ENCODE measurements around the gene AGAP1.

AGAP1 gene

DNA sequence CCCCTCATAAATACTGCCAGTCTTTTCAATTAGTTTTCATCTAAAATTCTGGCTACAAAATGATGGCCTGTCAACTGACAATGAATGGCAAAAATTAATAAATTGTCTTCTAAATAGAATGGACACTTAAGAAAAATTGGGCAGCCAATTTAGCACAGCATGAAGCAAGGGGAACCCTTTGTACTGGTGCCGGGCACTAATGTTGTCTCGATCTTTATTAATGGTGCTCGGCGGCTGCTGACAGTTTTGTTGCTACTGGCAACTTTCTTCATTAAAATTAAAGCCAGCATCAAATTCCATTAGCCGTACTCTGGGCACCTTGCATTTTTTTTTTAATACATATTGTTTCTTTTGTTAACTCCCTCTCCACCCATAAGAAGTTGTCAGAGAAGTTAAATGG, 365.0 kb downstream of the AGAP1 start:
- no peak for DNase-seq

DNA sequence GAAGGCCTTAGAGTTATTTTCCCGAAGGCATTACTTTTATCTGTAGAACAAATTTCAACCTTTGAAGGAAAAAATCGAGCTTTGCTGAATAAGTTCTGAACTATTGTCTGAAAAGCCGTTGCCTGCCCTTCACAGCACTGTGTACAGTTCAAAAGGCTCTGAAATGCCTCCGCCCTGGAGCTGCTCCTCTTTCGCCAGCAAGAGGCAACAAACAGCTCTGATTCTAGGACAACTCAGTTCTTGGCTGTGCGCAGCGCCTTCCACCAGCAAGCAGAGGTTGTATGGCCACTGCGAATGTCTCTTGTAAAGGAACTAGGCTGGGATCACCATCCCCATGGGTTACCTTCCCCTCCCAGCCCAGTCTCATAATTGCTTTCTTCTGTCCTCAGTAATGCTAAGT, 365.8 kb downstream of the AGAP1 start:
- no peak for DNase-seq

DNA sequence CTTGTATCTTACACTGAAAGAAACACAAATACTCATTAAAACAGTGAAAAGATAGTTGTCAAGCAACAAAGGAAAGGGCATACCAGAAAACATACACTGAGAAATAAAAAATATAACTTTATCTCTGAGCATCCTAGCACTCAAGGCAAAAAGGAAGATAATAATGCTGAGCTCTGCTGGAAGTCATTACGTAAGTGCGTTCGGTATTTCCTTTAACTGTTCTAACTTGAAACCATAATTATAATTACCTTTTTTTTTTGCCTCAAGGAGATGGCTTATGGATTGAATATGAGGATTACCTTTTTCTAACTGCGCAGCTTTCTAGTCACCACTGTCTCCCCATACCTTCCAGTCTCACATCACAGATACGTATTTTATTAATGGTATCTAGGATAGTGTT, 366.3 kb downstream of the AGAP1 start:
- no peak for DNase-seq

DNA sequence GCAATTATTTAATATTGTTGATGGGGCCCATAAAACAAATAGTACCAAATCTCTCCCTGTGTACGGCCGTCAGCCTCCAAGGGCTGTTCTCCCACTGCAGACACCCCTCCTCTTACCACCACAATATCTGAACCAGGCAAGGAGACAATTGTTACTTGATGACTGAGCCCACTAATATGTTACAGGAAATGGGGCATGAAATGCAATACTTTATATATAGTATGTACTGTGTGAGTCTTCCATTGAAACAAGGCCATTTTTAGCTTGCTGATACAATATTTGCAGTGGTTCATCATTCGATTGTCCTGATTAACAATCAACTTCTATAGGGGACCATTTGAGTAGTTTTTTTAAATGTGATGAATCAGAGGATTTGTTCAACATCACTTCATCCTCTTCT, 367.0 kb downstream of the AGAP1 start:
- no peak for DNase-seq

DNA sequence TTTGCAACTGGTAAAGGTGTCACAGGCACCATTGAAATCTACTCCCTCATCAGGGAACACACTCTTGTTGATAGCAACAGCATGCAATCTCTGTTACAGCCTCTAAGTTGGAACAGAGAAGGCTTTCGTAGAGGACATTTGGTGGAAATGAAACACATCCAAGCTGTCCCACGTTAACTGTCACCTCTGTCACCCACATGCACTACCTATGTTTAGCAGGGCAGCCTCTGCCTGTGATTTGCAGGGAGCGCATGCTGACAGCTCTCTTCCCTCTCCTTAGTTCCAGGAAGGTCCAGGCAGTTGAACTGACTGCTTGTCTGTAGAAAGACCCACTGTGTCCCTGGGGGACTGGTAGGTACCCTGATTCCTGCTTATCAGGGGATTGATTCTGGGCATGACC, 367.5 kb downstream of the AGAP1 start:
- no peak for DNase-seq

- DNase-seq: no peak
Measured at GRCh38 chr2:235863414-235863813, 369.6 kb downstream of the AGAP1 start.

- no peak for DNase-seq
Measured at GRCh38 chr2:235864302-235864701, 370.5 kb downstream of the AGAP1 start.

- DNase-seq: no peak
Measured at GRCh38 chr2:235864733-235865515, 371.1 kb downstream of the AGAP1 start.

- no peak for DNase-seq
Measured at GRCh38 chr2:235866373-235866772, 372.5 kb downstream of the AGAP1 start.

- no peak for DNase-seq
Measured at GRCh38 chr2:235868224-235868623, 374.4 kb downstream of the AGAP1 start.

DNA sequence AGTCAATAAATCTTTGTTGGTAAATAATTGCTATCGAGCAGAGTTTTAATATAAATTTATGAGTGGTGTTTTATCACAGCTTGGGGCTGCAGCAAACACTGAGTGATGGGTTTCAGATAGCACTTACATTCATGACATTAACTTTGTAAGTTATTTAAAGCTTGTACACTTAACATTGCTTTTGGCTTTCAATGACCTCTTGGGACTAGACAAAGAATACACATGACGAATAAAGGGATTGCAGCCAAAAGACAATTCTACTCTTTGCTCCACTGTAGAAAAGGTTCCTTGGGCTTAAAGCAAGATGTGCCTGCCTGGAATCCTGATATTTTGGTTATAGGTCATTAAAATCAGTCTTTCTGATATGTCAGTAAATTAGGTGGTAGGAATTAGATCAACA, 374.8 kb downstream of the AGAP1 start:
- no peak for DNase-seq

DNA sequence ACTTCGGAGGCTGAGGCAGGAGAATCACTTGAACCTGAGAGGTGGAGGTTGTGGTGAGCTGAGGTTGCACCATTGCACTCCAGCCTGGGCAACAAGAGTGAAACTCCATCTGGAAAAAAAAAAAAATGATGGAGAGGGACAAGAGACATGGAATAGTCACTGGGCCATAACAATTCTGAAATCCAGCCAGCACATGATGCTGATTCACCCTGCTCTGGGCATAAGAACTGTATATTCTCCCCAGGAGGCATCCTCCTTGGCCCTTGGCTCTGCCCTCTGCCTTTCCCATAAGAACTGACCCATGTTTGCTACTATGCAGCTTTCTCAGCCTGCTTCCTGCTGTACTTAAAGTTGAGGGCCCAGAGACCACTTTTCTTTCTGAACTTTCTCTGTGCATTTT, 376.7 kb downstream of the AGAP1 start:
- no peak for DNase-seq

GRCh38 chr2:235876099-235876679, 382.3 kb downstream of the AGAP1 start:
- DNase-seq: no peak

DNA sequence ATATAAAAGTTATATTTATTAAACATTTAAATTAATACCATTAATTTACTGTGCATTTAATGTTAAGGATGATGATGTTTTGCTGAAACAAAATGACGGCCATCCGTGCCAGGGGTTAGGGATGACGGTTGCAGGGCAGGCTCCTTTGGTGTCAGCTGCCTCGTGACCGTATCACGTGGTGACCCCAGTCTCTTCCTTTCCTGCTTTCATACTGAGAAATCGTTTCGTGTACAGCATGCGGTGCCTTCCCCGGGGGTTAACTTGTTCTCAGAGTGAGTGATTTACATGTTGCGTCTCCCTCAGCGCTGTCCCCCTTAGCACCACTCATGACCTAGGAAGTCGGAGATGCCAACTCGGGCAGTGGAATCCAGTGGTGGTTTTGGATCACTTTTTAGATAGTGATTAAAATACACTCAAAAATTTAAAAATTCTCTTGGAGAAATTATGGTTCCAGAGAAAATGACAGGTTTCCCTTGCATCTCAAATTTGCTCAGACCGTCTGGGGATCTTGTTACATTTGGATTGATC, 383.5 kb downstream of the AGAP1 start:
- no peak for DNase-seq

GRCh38 chr2:235879116-235879515, 385.3 kb downstream of the AGAP1 start:
- no peak for DNase-seq

DNA sequence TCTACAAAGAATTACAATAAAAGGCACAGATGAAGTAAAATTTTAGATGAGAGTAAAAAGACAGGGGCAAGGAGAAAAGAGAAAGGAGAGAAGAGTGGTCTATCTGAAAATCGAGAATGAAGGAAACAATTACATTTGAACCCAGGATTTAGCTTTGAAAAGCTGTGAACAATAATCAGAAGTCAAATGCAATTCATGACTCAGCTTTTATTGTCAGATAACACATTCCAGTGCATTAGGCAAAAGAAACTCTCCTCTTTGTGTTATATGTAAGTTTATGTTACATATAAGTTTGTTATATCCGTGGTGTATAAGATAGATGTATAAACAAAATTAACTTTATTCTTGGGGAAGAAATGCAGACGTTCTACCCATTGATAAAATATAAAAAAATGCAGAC, 389.8 kb downstream of the AGAP1 start:
- DNase-seq: no peak

GRCh38 chr2:235889302-235889630, 395.4 kb downstream of the AGAP1 start:
- DNase-seq: no peak

DNA sequence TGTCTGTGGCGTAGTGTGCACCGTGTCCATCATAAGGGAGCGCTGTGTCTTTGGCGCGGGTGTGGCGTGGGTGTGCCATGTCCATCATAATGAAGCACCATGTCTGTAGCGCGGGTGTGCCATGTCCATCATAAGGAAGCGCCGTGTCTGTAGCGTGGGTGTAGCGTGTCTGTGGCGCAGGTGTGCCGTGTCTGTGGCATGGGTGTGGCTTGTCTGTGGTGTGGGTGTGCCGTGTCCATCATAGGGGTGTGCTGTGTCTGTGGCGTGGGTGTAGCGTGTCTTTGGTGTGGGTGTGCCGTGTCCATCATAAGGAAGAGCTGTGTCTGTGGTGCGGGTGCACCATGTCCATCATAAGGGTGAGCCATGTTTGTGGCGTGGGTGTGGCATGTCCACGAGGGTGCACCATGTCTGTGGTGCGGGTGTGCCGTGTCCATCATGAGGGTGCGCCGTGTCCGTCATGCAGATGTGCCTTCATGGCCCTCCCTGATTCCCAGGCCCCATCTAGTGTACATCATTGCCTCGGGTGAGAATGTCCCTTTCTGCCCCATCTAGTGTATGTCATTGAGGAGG, 399.4 kb downstream of the AGAP1 start:
- DNase-seq: no peak

DNA sequence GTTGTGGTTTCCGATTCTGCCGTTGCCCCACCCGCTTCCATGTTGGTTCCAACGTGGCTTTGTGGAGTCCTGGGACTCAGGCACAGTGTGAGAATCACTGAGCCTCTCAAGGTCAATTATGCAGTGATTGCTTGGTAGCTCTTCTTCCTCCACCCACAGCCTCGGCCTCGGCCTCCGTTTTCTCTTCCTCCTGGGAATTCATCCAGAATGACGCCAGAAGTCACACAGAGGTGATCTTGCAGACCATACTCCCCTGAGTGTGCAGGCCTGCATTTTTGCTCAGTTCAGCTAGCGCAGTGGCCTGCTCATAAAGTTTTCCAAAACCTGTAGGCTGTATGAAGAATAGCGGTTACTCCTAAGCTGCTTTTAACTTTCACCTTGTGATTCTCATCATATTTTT, 401.0 kb downstream of the AGAP1 start:
- DNase-seq: no peak

- DNase-seq: no peak
Measured at GRCh38 chr2:235896061-235896460, 402.2 kb downstream of the AGAP1 start.

GRCh38 chr2:235897992-235898391, 404.1 kb downstream of the AGAP1 start:
- DNase-seq: no peak

DNA sequence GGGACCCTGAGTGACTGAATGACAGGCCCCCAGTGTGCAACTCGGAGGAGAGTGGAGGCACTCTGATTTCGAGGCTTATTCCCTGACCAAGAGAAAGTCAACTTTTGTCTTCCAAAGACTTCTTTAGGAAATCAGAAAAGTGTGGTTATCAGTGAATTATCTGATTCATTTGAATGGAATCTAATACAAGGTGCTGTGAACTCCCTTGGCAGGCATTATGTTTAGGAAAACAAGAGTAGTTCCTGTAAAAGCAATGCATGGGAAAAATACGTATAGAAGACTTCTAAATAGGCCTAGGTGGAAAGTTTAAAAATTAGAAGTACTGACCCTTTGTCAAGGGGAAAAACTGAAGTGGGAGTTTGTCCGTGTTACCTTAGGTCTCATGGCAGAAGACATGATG, 404.9 kb downstream of the AGAP1 start:
- DNase-seq: no peak

GRCh38 chr2:235900631-235901030, 406.8 kb downstream of the AGAP1 start:
- no peak for DNase-seq

DNA sequence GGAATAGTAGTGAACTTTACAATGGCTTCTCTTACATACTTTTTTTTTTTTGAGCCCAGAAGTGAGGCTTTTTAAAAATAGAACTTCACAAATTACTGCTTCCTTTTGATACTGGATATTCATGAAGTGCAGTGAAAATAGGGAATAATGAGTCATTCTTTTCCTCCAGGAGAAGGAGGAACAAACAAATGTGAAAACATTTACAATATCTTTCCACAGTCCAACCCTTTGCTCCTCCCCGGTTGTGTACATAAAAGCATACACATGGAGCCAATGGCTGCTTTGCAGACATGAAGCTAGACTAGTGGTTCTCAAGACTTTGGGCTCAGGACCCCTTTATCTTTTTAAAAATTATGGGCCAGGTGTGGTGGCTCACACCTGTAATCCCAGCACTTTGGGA, 407.4 kb downstream of the AGAP1 start:
- no peak for DNase-seq

All from NCI-H1694 treated with DMSO at 0.1 percent for 48 hours (cell line).